ENCODE measurements around the gene ABLIM1. TPM values are rescaled to one million over a fixed set of nuclear protein-coding genes. Genes with fewer than 3 reads are reported as not detected.
A peak's percentile ranks its signal among the peaks of the same experiment; 100 is the strongest.

The ABLIM1 gene
- total and polyA plus RNA-seq, 4 donors, result 72.1 to 103 (median 95.7) TPM

DNA sequence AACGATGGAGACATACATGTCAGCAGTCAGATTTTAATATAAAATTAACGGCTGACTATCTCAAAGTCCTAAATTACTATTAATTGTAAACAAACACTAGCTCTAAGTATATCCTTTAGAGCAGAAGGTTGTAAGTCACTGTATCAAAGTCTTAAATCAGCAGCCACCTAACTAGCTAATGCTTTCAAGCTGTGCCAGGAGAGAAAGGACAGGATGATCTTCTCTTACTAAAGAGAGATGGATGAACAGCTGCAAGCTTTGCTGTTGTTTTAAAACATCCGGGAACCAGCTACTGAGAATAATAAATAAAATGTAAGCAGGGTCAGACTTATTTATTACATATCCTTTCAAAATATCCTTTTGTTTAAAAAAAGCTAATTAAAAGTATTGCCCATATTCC is 24.0 kb upstream of the ABLIM1 start:
- WGBS (ENCODE audit: insufficient coverage), result no CpG with 5 or more reads among the region's 3 CpGs
- Histone ChIP-seq H3K4me3 (ENCODE audit: low read depth, low read length) (no peak overlapping the region), H3K9me3 (ENCODE audit: control insufficient read depth, insufficient read depth, low read length) (no peaks in the 10 kb centered on the region), H3K4me1 (ENCODE audit: control insufficient read depth, insufficient read depth, low read length) (peaks cover 24% of the 10 kb centered on the region), H3K27ac (ENCODE audit: low read depth, low read length) (no peak overlapping the region), H3K27me3 (ENCODE audit: control insufficient read depth, insufficient read depth, low read length) (no peaks in the 10 kb centered on the region), H3K36me3 (ENCODE audit: control insufficient read depth, insufficient read depth, low read length) (no peaks in the 10 kb centered on the region)
- DNase-seq (ENCODE audit: low read depth in 4 of 6, low spot score in 6 of 6), result peak in 1 of 6 donors; percentile 48

DNA sequence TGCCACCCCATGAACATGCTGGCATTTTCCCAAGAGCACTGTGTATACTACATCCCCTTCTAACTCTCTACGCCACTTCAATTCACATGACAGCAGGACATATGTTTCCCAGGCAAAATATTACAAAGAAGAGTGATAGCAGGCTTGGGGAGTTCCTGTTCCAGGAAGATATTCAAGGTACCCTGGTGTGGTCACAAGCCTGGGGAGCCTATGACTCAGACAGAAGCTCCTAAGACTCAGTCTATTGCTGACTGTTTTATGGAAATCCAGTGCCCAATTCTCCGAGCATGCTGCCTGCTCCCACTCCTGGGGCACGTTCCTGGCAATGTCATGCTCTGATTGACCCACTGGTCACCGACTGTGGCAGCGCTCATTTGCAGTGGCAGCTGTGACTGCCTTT is 23.5 kb upstream of the ABLIM1 start:
- Histone ChIP-seq H3K4me1 (ENCODE audit: control insufficient read depth, insufficient read depth, low read length) (peaks cover 24% of the 10 kb centered on the region), H3K36me3 (ENCODE audit: control insufficient read depth, insufficient read depth, low read length) (no peaks in the 10 kb centered on the region), H3K9me3 (ENCODE audit: control insufficient read depth, insufficient read depth, low read length) (no peaks in the 10 kb centered on the region), H3K27ac (ENCODE audit: low read depth, low read length) (no peak overlapping the region), H3K27me3 (ENCODE audit: control insufficient read depth, insufficient read depth, low read length) (no peaks in the 10 kb centered on the region), H3K4me3 (ENCODE audit: low read depth, low read length) (no peak overlapping the region)
- 28% methylated on average over 4 of the region's 5 CpGs for WGBS (ENCODE audit: insufficient coverage)
- DNase-seq (ENCODE audit: low read depth in 4 of 6, low spot score in 6 of 6), result peak in 1 of 6 donors; percentile 31

GRCh38 chr10:114680543-114681117 is 22.6 kb upstream of the ABLIM1 start:
- 100% methylated on average over 3 of the region's 3 CpGs for WGBS (ENCODE audit: insufficient coverage)
- no peaks in the 10 kb centered on the region for H3K27me3 ChIP-seq (ENCODE audit: control insufficient read depth, insufficient read depth, low read length)
- peaks cover 24% of the 10 kb centered on the region for H3K4me1 ChIP-seq (ENCODE audit: control insufficient read depth, insufficient read depth, low read length)
- no peaks in the 10 kb centered on the region for H3K36me3 ChIP-seq (ENCODE audit: control insufficient read depth, insufficient read depth, low read length)
- no peaks in the 10 kb centered on the region for H3K9me3 ChIP-seq (ENCODE audit: control insufficient read depth, insufficient read depth, low read length)
- no peak overlapping the region for H3K27ac ChIP-seq (ENCODE audit: low read depth, low read length)
- H3K4me3 ChIP-seq (ENCODE audit: low read depth, low read length), result no peak overlapping the region
- DNase-seq (ENCODE audit: low read depth in 4 of 6, low spot score in 6 of 6), result no peak

DNA sequence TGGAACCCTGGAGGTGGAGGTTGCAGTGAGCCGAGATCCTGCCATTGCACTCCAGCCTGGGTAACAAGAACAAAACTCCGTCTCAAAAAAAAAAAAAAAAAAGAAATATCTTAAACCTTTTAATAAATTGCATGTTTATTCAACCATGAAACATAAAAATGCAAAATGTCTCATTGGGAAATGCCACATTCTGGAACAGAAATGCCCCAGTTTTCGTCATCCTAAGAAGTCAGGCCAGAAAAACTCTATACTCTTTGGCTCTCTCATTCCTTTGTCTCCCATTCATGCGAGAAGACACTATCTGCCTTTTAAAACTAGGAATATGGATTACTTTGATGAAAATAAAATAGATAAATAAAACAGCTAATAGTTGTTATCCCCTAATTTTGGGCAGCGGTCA is 21.5 kb upstream of the ABLIM1 start:
- no CpG with 5 or more reads among the region's 5 CpGs for WGBS (ENCODE audit: insufficient coverage)
- Histone ChIP-seq H3K27ac (ENCODE audit: low read depth, low read length) (no peak overlapping the region), H3K4me1 (ENCODE audit: control insufficient read depth, insufficient read depth, low read length) (peaks cover 20% of the 10 kb centered on the region), H3K9me3 (ENCODE audit: control insufficient read depth, insufficient read depth, low read length) (no peaks in the 10 kb centered on the region), H3K4me3 (ENCODE audit: low read depth, low read length) (no peak overlapping the region), H3K36me3 (ENCODE audit: control insufficient read depth, insufficient read depth, low read length) (no peaks in the 10 kb centered on the region), H3K27me3 (ENCODE audit: control insufficient read depth, insufficient read depth, low read length) (no peaks in the 10 kb centered on the region)
- DNase-seq (ENCODE audit: low read depth in 4 of 6, low spot score in 6 of 6), result no peak

DNA sequence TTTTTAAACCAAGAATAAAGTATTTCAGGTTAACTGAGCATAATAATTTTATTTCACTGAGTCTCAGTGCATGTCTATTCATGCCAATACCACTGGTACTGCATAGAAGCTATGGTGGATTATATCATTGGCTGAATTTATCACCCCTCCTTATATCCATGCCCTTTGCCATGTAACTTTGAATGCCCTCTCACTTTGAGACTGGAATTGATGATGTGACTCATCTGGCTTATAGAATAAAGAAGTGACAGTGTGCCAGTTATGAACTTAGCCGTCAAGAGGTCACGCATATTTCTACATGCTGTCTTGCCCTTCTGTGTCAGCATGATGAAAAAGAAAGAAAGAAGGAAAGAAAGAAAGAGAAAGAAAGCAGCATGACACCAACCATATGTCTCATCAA is 20.7 kb upstream of the ABLIM1 start:
- Histone ChIP-seq H3K4me3 (ENCODE audit: low read depth, low read length) (no peak overlapping the region), H3K9me3 (ENCODE audit: control insufficient read depth, insufficient read depth, low read length) (no peaks in the 10 kb centered on the region), H3K27me3 (ENCODE audit: control insufficient read depth, insufficient read depth, low read length) (no peaks in the 10 kb centered on the region), H3K4me1 (ENCODE audit: control insufficient read depth, insufficient read depth, low read length) (peaks cover 16% of the 10 kb centered on the region), H3K36me3 (ENCODE audit: control insufficient read depth, insufficient read depth, low read length) (no peaks in the 10 kb centered on the region), H3K27ac (ENCODE audit: low read depth, low read length) (peak overlapping the region; percentile 11)
- no peak for DNase-seq (ENCODE audit: low read depth in 4 of 6, low spot score in 6 of 6)
- no CpG with 5 or more reads among the region's 2 CpGs for WGBS (ENCODE audit: insufficient coverage)

DNA sequence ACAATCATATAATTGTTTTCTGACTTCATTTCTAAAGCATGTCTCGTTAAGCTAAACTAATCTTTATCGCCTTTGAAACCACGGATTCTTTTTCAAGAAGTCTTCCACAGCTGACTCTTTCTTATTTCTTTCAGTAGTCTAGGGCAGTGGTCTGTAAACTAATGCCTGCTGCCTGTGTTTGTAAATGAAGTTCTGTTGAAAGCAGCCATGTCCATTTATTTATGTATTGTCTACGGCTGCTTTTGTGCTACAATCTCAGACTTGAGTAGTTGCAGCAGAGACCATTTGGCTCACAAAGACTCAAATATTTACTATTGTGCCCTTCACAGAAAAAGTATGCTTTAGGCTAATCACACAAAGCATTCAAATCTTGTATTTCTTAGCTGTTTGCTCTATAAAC is 20.3 kb upstream of the ABLIM1 start:
- 60% methylated on average over 1 of the region's 4 CpGs for WGBS (ENCODE audit: insufficient coverage)

GRCh38 chr10:114674346-114674745 is 16.3 kb upstream of the ABLIM1 start:
- Histone ChIP-seq H3K9me3 (ENCODE audit: control insufficient read depth, insufficient read depth, low read length) (no peaks in the 10 kb centered on the region), H3K27ac (ENCODE audit: low read depth, low read length) (no peak overlapping the region), H3K27me3 (ENCODE audit: control insufficient read depth, insufficient read depth, low read length) (no peaks in the 10 kb centered on the region), H3K4me1 (ENCODE audit: control insufficient read depth, insufficient read depth, low read length) (peaks cover 4% of the 10 kb centered on the region), H3K4me3 (ENCODE audit: low read depth, low read length) (no peak overlapping the region), H3K36me3 (ENCODE audit: control insufficient read depth, insufficient read depth, low read length) (no peaks in the 10 kb centered on the region)
- WGBS (ENCODE audit: insufficient coverage), result 100% methylated on average over 1 of the region's 4 CpGs
- DNase-seq (ENCODE audit: low read depth in 4 of 6, low spot score in 6 of 6), result no peak

More for the DNA sequence above, 20.3 kb upstream of the ABLIM1 start:
- Histone ChIP-seq H3K4me3 (ENCODE audit: low read depth, low read length) (no peak overlapping the region), H3K36me3 (ENCODE audit: control insufficient read depth, insufficient read depth, low read length) (no peaks in the 10 kb centered on the region), H3K27ac (ENCODE audit: low read depth, low read length) (peak overlapping the region; percentile 11), H3K4me1 (ENCODE audit: control insufficient read depth, insufficient read depth, low read length) (peaks cover 11% of the 10 kb centered on the region), H3K27me3 (ENCODE audit: control insufficient read depth, insufficient read depth, low read length) (no peaks in the 10 kb centered on the region), H3K9me3 (ENCODE audit: control insufficient read depth, insufficient read depth, low read length) (no peaks in the 10 kb centered on the region)
- peak in 1 of 6 donors; percentile 30 for DNase-seq (ENCODE audit: low read depth in 4 of 6, low spot score in 6 of 6)

DNA sequence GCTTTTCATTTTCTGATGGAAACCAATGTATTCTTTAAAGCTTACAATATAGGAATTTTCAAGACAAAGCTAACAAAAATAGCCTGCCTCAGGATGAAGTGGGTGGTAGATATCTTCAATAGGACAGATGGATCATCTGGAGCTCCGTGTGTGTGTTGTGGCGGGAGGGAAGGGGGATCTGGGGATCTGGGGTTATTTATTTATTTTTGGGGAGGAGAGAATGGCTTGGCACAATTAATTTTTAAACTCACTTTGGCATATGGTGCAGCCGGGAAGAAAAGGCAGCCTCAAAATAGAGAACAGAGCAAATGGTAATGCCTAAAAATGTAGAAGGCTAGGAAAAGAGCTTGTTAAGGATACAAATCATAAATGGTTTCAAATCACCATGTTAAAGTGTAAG is 11.6 kb upstream of the ABLIM1 start:
- Histone ChIP-seq H3K4me1 (ENCODE audit: control insufficient read depth, insufficient read depth, low read length) (no peaks in the 10 kb centered on the region), H3K4me3 (ENCODE audit: low read depth, low read length) (no peak overlapping the region), H3K27me3 (ENCODE audit: control insufficient read depth, insufficient read depth, low read length) (no peaks in the 10 kb centered on the region), H3K9me3 (ENCODE audit: control insufficient read depth, insufficient read depth, low read length) (no peaks in the 10 kb centered on the region), H3K27ac (ENCODE audit: low read depth, low read length) (no peak overlapping the region), H3K36me3 (ENCODE audit: control insufficient read depth, insufficient read depth, low read length) (no peaks in the 10 kb centered on the region)
- peak in 1 of 6 donors; percentile 68 for DNase-seq (ENCODE audit: low read depth in 4 of 6, low spot score in 6 of 6)
- 83% methylated on average over 2 of the region's 3 CpGs for WGBS (ENCODE audit: insufficient coverage)

- WGBS (ENCODE audit: insufficient coverage), result 80% methylated on average over 1 of the region's 6 CpGs
- Histone ChIP-seq H3K27me3 (ENCODE audit: control insufficient read depth, insufficient read depth, low read length) (no peaks in the 10 kb centered on the region), H3K36me3 (ENCODE audit: control insufficient read depth, insufficient read depth, low read length) (no peaks in the 10 kb centered on the region), H3K4me1 (ENCODE audit: control insufficient read depth, insufficient read depth, low read length) (peaks cover 3% of the 10 kb centered on the region), H3K27ac (ENCODE audit: low read depth, low read length) (no peak overlapping the region), H3K9me3 (ENCODE audit: control insufficient read depth, insufficient read depth, low read length) (no peaks in the 10 kb centered on the region), H3K4me3 (ENCODE audit: low read depth, low read length) (no peak overlapping the region)
- DNase-seq (ENCODE audit: low read depth in 4 of 6, low spot score in 6 of 6), result no peak
Measured at GRCh38 chr10:114668375-114669080, 10.5 kb upstream of the ABLIM1 start.

DNA sequence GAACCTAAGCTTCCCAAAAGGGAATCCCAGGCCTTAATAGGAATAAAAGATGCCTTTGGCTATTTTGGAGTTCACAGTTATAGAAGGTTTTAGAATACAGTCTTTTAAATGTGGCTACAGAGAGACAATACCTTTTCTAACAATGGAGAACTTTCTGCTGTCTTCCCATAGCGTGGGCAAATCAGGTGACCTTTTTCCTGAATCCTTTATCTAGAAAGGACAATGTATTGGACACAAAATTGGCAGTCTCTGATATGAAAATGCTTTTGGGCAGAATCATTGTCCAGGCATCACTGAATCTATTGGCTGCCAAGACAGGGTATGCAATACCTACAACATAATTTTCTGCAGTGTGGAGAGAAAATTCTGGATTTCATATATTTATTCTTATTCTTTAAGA is 7.8 kb upstream of the ABLIM1 start:
- Histone ChIP-seq H3K27me3 (ENCODE audit: control insufficient read depth, insufficient read depth, low read length) (no peaks in the 10 kb centered on the region), H3K36me3 (ENCODE audit: control insufficient read depth, insufficient read depth, low read length) (no peaks in the 10 kb centered on the region), H3K4me1 (ENCODE audit: control insufficient read depth, insufficient read depth, low read length) (peaks cover 17% of the 10 kb centered on the region), H3K9me3 (ENCODE audit: control insufficient read depth, insufficient read depth, low read length) (no peaks in the 10 kb centered on the region), H3K27ac (ENCODE audit: low read depth, low read length) (no peak overlapping the region), H3K4me3 (ENCODE audit: low read depth, low read length) (no peak overlapping the region)
- DNase-seq (ENCODE audit: low read depth in 4 of 6, low spot score in 6 of 6), result no peak
- no CpG with 5 or more reads among the region's 1 CpG for WGBS (ENCODE audit: insufficient coverage)

All from spinal cord (tissue), 10 donors.